ENCODE results near the gene ASPA.

- TF ChIP-seq CTCF (conservative IDR thresholded peaks at IDR 0.05) = peak; percentile 19
- TF ChIP-seq ZFX (IDR thresholded peaks at IDR 0.05) = no peak
Observed at GRCh38 chr17:3448059-3448665, 27.6 kb upstream of the ASPA start.
